H1 (cell line): Measurements from ENCODE around the gene SLC5A10. TPM values are rescaled to one million over a fixed set of nuclear protein-coding genes. Genes with fewer than 3 reads are reported as not detected.

Experiments
- CTCF ChIA-PET: fragments of 300-600 bp; sonication (Branson Sonifier 250); formaldehyde crosslinking; loops from one replicate; lab custom pipeline; 2021; ENCODE audit not compliant: partially characterized antibody; lab: Charles Lee
- POLR2A ChIA-PET: fragments of 300-600 bp; sonication (Branson Sonifier 250); formaldehyde crosslinking; loops from one replicate; lab custom pipeline; 2021; ENCODE audit warnings: inconsistent platforms; ENCODE audit not compliant: partially characterized antibody; lab: Charles Lee
- DNase-seq, 2 experiments: peaks; one replicate each; pipeline versions ENCODE4 v3.0.0 to v3.0.0-alpha.2; 2010 to 2022; ENCODE audit warnings: low spot score in 2 of 2, low read depth in 1 of 2, mixed read lengths in 1 of 2
- FAIRE-seq: peaks from 2 replicates; lab custom pipeline; 2011; peaks lifted over from hg19 to GRCh38; lab: Jason Lieb, UNC
- H2AFZ ChIP-seq: 2 replicates; pipeline ENCODE4 v1.8.1; 2012; ENCODE audit warnings: low read length, inconsistent platforms
- H2AK5ac ChIP-seq: 2 replicates; pipeline ENCODE4 v1.6.1; 2013; ENCODE audit warnings: low read depth, low read length
- H2BK120ac ChIP-seq: replicated peaks from 2 replicates; pipeline ENCODE3; 2013; ENCODE audit warnings: low read depth, low read length, inconsistent platforms
- H2BK12ac ChIP-seq: 2 replicates; pipeline ENCODE4 v1.6.1; 2013; ENCODE audit warnings: low read depth, low read length
- H2BK15ac ChIP-seq: 2 replicates; pipeline ENCODE4 v1.6.1; 2013; ENCODE audit warnings: low read length
- H2BK20ac ChIP-seq: 2 replicates; pipeline ENCODE4 v1.6.1; 2013; ENCODE audit warnings: low read length
- H2BK5ac ChIP-seq: 2 replicates; pipeline ENCODE4 v1.6.1; 2013; ENCODE audit warnings: low read depth, low read length
- H3K14ac ChIP-seq: 2 replicates; pipeline ENCODE4 v1.6.1; 2013; ENCODE audit warnings: inconsistent platforms; ENCODE audit not compliant: insufficient read length
- H3K18ac ChIP-seq: 2 replicates; pipeline ENCODE4 v1.6.1; 2013; ENCODE audit warnings: low read length; ENCODE audit errors: extremely low read depth
- H3K23ac ChIP-seq: 2 replicates; pipeline ENCODE4 v1.6.1; 2013; ENCODE audit warnings: inconsistent platforms; ENCODE audit not compliant: insufficient read length
- H3K23me2 ChIP-seq: 2 replicates; pipeline ENCODE4 v1.6.1; 2013; ENCODE audit warnings: low read depth, low read length
- H3K27ac ChIP-seq: 2 replicates; pipeline ENCODE4 v1.6.1; 2011; ENCODE audit warnings: low read depth, low read length, inconsistent platforms
- H3K27me3 ChIP-seq, 4 experiments: replicated peaks in 1 of 4; 1 replicate in 1 of 4; 2 replicates in 3 of 4; pipeline versions ENCODE4 v1.6.1 to v1.8.1; 2011 to 2013; ENCODE audit warnings: low read length in 3 of 4, mild to moderate bottlenecking in 3 of 4, inconsistent platforms in 2 of 4, mixed read lengths in 2 of 4, moderate library complexity in 1 of 4; ENCODE audit not compliant: control insufficient read depth in 3 of 4, insufficient read depth in 3 of 4; ENCODE audit errors: extremely low read depth in 1 of 4
- H3K36me3 ChIP-seq, 4 experiments: 2 replicates each; pipeline versions ENCODE4 v1.6.1 to v1.8.1; 2011 to 2013; ENCODE audit warnings: mild to moderate bottlenecking in 4 of 4, low read length in 3 of 4, moderate library complexity in 2 of 4, control low read depth in 1 of 4, inconsistent platforms in 1 of 4; ENCODE audit not compliant: insufficient read depth in 4 of 4, control insufficient read depth in 2 of 4
- H3K4ac ChIP-seq: replicated peaks from 2 replicates; pipeline ENCODE3; 2013; ENCODE audit warnings: low read length, low read depth, mixed read lengths, inconsistent platforms; ENCODE audit not compliant: insufficient read length
- H3K4me1 ChIP-seq, 4 experiments: replicated peaks in 1 of 4; 1 replicate in 1 of 4; 2 replicates in 3 of 4; pipeline versions ENCODE4 v1.6.1 to v1.8.1; 2011 to 2013; ENCODE audit warnings: low read length in 3 of 4, inconsistent platforms in 2 of 4, mixed read lengths in 1 of 4; ENCODE audit not compliant: insufficient read depth in 4 of 4, control insufficient read depth in 3 of 4
- H3K4me2 ChIP-seq, 2 experiments: 2 replicates each; pipeline versions ENCODE4 v1.6.1 to v1.8.1; 2011 to 2013; ENCODE audit warnings: low read depth in 2 of 2, low read length in 2 of 2, control low read depth in 1 of 2, inconsistent platforms in 1 of 2, mild to moderate bottlenecking in 1 of 2; ENCODE audit not compliant: insufficient read depth in 1 of 2
- H3K4me3 ChIP-seq, 4 experiments: fragments of 200-600, 300-600 bp in 1 of 4; sonication (generic), shearing (Covaris generic), sonication (Bioruptor Twin) in 1 of 4; 2 replicates each; pipeline versions ENCODE4 v1.5.1 to v1.8.1; 2011 to 2016; ENCODE audit warnings: low read length in 4 of 4, low read depth in 3 of 4, control low read depth in 2 of 4, inconsistent platforms in 2 of 4, mild to moderate bottlenecking in 2 of 4, mixed read lengths in 1 of 4, moderate library complexity in 1 of 4; ENCODE audit not compliant: insufficient read depth in 2 of 4; ENCODE audit errors: extremely low read depth in 1 of 4
- H3K56ac ChIP-seq: replicated peaks from 2 replicates; pipeline ENCODE3; 2013; ENCODE audit warnings: low read depth, mild to moderate bottlenecking, mixed read lengths, low read length, inconsistent platforms; ENCODE audit not compliant: insufficient read length
- H3K79me1 ChIP-seq: 2 replicates; pipeline ENCODE4 v1.6.1; 2013; ENCODE audit warnings: low read depth, low read length, control low read depth
- H3K79me2 ChIP-seq, 2 experiments: 2 replicates each; pipeline versions ENCODE4 v1.6.1 to v1.8.1; 2012 to 2013; ENCODE audit warnings: low read length in 2 of 2, mild to moderate bottlenecking in 2 of 2, inconsistent platforms in 1 of 2; ENCODE audit not compliant: insufficient read depth in 2 of 2, control insufficient read depth in 1 of 2
- H3K9ac ChIP-seq, 4 experiments: replicated peaks in 1 of 4; 1 replicate in 1 of 4; 2 replicates in 3 of 4; pipeline versions ENCODE4 v1.6.1 to v1.8.1; 2011 to 2013; ENCODE audit warnings: low read depth in 3 of 4, low read length in 3 of 4, control low read depth in 2 of 4, mild to moderate bottlenecking in 2 of 4, moderate library complexity in 2 of 4, inconsistent platforms in 1 of 4; ENCODE audit errors: extremely low read depth in 1 of 4
- H3K9me3 ChIP-seq, 2 experiments: 2 replicates each; pipeline versions ENCODE4 v1.6.1 to v1.8.1; 2012 to 2013; ENCODE audit warnings: mild to moderate bottlenecking in 2 of 2, moderate library complexity in 2 of 2, control low read depth in 1 of 2, inconsistent platforms in 1 of 2, low read depth in 1 of 2, low read length in 1 of 2, mixed read lengths in 1 of 2; ENCODE audit not compliant: insufficient read depth in 2 of 2
- H4K20me1 ChIP-seq, 2 experiments: replicated peaks in 1 of 2; 2 replicates each; pipeline versions ENCODE3 to v1.8.1; 2011 to 2013; ENCODE audit warnings: inconsistent platforms in 2 of 2, low read length in 2 of 2, mild to moderate bottlenecking in 1 of 2; ENCODE audit not compliant: insufficient read depth in 2 of 2, control insufficient read depth in 1 of 2
- H4K5ac ChIP-seq: 2 replicates; pipeline ENCODE4 v1.6.1; 2013; ENCODE audit warnings: low read length, low read depth, mixed read lengths, inconsistent platforms; ENCODE audit not compliant: insufficient read length
- H4K8ac ChIP-seq: 2 replicates; pipeline ENCODE4 v1.8.0; 2013; ENCODE audit warnings: mild to moderate bottlenecking, moderate library complexity, low read length, inconsistent platforms; ENCODE audit not compliant: insufficient read depth; ENCODE audit errors: extremely low read depth
- H4K91ac ChIP-seq: replicated peaks from 2 replicates; pipeline ENCODE3; 2013; ENCODE audit warnings: low read length, mixed read lengths, inconsistent platforms; ENCODE audit not compliant: insufficient read length
- CBX5 ChIP-seq: fragments of 300-800, 300-1000 bp; sonication (generic); IDR thresholded peaks from 2 replicates; pipeline ENCODE4 v1.7.1; 2016; ENCODE audit warnings: antibody characterized with exemption, low read length, low read depth
- CBX8 ChIP-seq: fragments of 300-800, 300-1000 bp; sonication (generic); IDR thresholded peaks from 2 replicates; pipeline ENCODE4 v1.7.1; 2016; ENCODE audit warnings: low read depth, low read length, borderline replicate concordance
- CHD1 ChIP-seq: IDR thresholded peaks from 2 replicates; pipeline ENCODE4 v1.6.1; 2012; ENCODE audit warnings: low read depth, low read length, improper control_type of control experiment
- CTBP2 ChIP-seq: IDR thresholded peaks from 2 replicates; pipeline ENCODE4 v1.7.0; 2011; ENCODE audit warnings: borderline replicate concordance, mild to moderate bottlenecking, moderate library complexity, mixed read lengths, low read length; ENCODE audit not compliant: insufficient read depth, insufficient read length
- RAD21 ChIP-seq, 2 experiments: IDR thresholded peaks in 1 of 2; conservative IDR thresholded peaks in 1 of 2; 2 replicates each; pipeline ENCODE4 v1.6.1; 2011; ENCODE audit warnings: low read depth in 2 of 2, low read length in 2 of 2, improper control_type of control experiment in 1 of 2, inconsistent platforms in 1 of 2, mild to moderate bottlenecking in 1 of 2, moderate library complexity in 1 of 2
- SAP30 ChIP-seq: fragments of 300-600 bp; sonication (generic); IDR thresholded peaks from 2 replicates; pipeline ENCODE4 v1.7.1; 2012; ENCODE audit warnings: low read length, moderate library complexity, mild to moderate bottlenecking, inconsistent platforms; ENCODE audit not compliant: insufficient read depth, insufficient replicate concordance
- SIN3A ChIP-seq, 2 experiments: IDR thresholded peaks in 1 of 2; conservative IDR thresholded peaks in 1 of 2; 2 replicates each; pipeline ENCODE4 v1.6.1; 2011 to 2012; ENCODE audit warnings: low read length in 2 of 2, improper control_type of control experiment in 1 of 2, low read depth in 1 of 2, mild to moderate bottlenecking in 1 of 2
- SP2 ChIP-seq: IDR thresholded peaks from 2 replicates; pipeline ENCODE4 v1.6.1; 2012; ENCODE audit warnings: mild to moderate bottlenecking, low read length, inconsistent platforms
- TAF1 ChIP-seq: IDR thresholded peaks from 2 replicates; pipeline ENCODE4 v1.6.1; 2011; ENCODE audit warnings: mild to moderate bottlenecking, low read depth, low read length
- TCF12 ChIP-seq: IDR thresholded peaks from 2 replicates; pipeline ENCODE4 v1.6.1; 2011; ENCODE audit warnings: low read depth, mild to moderate bottlenecking, low read length
- WGBS, 2 experiments: shearing (Covaris generic) in 1 of 2; methylation state at CpG; one replicate each; pipeline versions ENCODE4 v1.1.6 to v1.1.7; 2013 to 2015; ENCODE audit warnings: low lambda C conversion rate in 2 of 2, mixed read lengths in 2 of 2, inconsistent platforms in 1 of 2, low coverage in 1 of 2, missing lambda C conversion rate in 1 of 2; ENCODE audit not compliant: insufficient replicate concordance in 2 of 2, insufficient coverage in 1 of 2, insufficient read length in 1 of 2; ENCODE audit errors: extremely low coverage in 1 of 2, missing lambda C conversion rate in 1 of 2; 5-methylcytosine and 5-hydroxymethylcytosine counted together
- polyA plus RNA-seq, 7 experiments: library from polyadenylated mRNA; depleted of rRNA in 3 of 7; stranded (reverse) in 5 of 7; unstranded in 2 of 7; fragments of >200 nt in 5 of 7; fragments of 200-250 nt in 2 of 7; gene quantifications; 1 replicate in 5 of 7; 2 replicates in 1 of 7; 4 replicates in 1 of 7; pipeline versions ENCODE4 v1.2.1 to v1.2.3, GENCODE V29; 2011 to 2013; ENCODE audit warnings: missing spikeins in 2 of 7, mixed read lengths in 2 of 7
- total RNA-seq: library from RNA; stranded (reverse); fragmentation: NEBNext Ultra II Directional; extraction: Animal tissue kit (Norgen Biotek cat#: 25700); gene quantifications from 2 replicates; pipeline ENCODE4 v1.2.1, GENCODE V29; 2021

Gene SLC5A10
- total and polyA plus RNA-seq, 2 of the 8 experiments (the other 6 are each of a cell fraction or from before 2014, with no cell fraction given) = 0.05 to 0.11 TPM

- CTCF ChIA-PET = interaction anchor here (0.5 to 2.2 kb wide), 12 partner anchors 9 to 1069 kb away, joined by 3 to 9 read pairs (median 3); no protein-coding TSS in a partner anchor
- no peak overlapping the region for H3K4me2 ChIP-seq
- no peak overlapping the region for H3K4ac ChIP-seq
- no peak for TF ChIP-seq SP2
- no peak for TF ChIP-seq CBX8
- TF ChIP-seq CTBP2 = no peak
- TF ChIP-seq SIN3A (conservative IDR thresholded peaks at IDR 0.05 in 1 of 2, IDR thresholded peaks at IDR 0.05 in 1 of 2; ENCODE audit: low read depth in 1 of 2, low read length in 2 of 2) = no peak
- TF ChIP-seq SAP30 = no peak
- no peak for TF ChIP-seq TAF1
- no peak for TF ChIP-seq CHD1
- TF ChIP-seq CBX5 = no peak
- TF ChIP-seq TCF12 = no peak
- TF ChIP-seq RAD21 (IDR thresholded peaks at IDR 0.05 in 1 of 2, conservative IDR thresholded peaks at IDR 0.05 in 1 of 2; ENCODE audit: low read depth in 2 of 2, low read length in 2 of 2) = no peak
These were observed 17.3 kb downstream of the SLC5A10 start for GRCh38 chr17:18968945-18969887.

More at GRCh38 chr17:18968945-18969887, 17.3 kb downstream of the SLC5A10 start:
- Histone ChIP-seq H2BK15ac (no peak overlapping the region), H4K5ac (no peak overlapping the region), H2AFZ (no peak overlapping the region), H3K36me3 (peaks cover 6 to 17% (median 10%) of the 10 kb centered on the region in 4 experiments; a peak in 5 of 8 replicates), H3K27me3 (no peaks in the 10 kb centered on the region), H2BK5ac (peak overlapping the region; percentile 75; the same call in 1 of the 2 replicates), H4K20me1 (peaks cover 0 to 11% of the 10 kb centered on the region in 2 experiments), H3K23ac (no peak overlapping the region), H4K91ac (no peak overlapping the region), H3K56ac (no peak overlapping the region), H2BK20ac (no peak overlapping the region), H3K79me2 (no peaks in the 10 kb centered on the region), H3K27ac (peak overlapping the region; percentile 30; the same call in 1 of the 2 replicates), H3K9me3 (no peaks in the 10 kb centered on the region), H2AK5ac (no peak overlapping the region), H3K4me3 (no peak overlapping the region), H2BK12ac (no peak overlapping the region), H2BK120ac (no peak overlapping the region), H3K9ac (no peak overlapping the region), H3K4me1 (peaks cover 0 to 29% (median 18%) of the 10 kb centered on the region in 4 experiments; a peak in 6 of 7 replicates), H4K8ac (no peak overlapping the region), H3K14ac (no peak overlapping the region), H3K23me2 (no peaks in the 10 kb centered on the region), H3K79me1 (peaks cover 5% of the 10 kb centered on the region; the same call in 1 of the 2 replicates), H3K18ac (peak overlapping the region; percentile 19; the same call in 1 of the 2 replicates)
- 92% methylated on average over 22 of the region's 23 CpGs; no CpG with 5 or more reads in 1 of the 2 experiments for WGBS, 2 experiments
- FAIRE-seq = no peak
- POLR2A ChIA-PET = interaction anchor here (1.5 kb wide), 1 partner anchor 9 kb away, joined by 4 read pairs; no protein-coding TSS in a partner anchor
- DNase-seq = no peak
